NCI-H187 treated with DMSO at 0.1 percent for 48 hours (cell line): ENCODE measurements around the gene AVPR2.

ENCODE experiments used
- DNase-seq: peaks from one replicate; lab custom pipeline; 2025; lab: John Stamatoyannopoulos, UW

The AVPR2 gene

DNA sequence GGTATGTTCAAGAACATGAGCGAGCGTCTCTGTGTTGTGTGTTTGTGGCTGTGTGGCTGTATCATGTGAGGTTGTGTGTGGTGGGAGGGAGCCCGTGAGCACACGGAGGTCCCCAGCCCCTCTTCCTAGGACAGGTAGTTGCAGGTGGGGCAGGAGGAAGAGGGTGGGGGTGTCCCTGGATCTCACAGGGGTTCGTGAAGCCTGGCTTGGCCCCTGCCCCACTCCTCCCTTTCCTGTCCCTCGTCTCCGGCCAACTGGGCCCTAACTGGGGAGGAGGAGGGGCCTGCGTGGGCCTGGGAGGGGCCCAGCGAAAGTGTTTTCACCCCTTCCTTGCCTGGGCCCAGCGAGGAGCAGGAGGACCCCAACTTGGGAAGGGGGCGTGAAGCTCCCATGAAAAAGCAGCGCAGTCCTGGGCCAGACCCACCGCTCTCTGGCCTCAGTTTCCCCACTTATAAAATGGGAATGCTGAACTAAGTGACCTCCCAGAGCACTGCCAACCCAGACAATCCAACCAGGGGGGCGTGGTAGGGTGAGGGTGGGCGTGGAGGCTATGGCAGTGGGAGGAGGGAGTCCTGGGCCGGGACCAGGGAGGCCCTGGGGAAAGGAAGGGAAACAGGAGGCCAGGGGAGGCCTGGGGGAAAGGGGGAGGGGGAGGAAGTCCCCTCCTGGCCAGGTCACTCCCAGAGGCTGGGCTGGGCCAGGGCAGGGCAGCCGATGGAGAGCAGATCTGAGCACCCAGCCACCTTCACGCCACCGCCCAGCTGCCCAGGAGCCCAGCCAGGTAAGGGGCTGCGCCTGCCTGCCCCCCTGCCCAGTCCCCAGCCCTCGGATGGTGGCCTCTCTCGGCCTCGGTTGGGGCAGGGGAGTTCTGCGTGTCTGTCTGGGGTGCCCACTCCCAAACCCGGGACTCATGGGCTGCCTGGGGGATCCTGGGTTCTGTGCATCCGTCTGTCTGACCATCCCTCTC lies at the start of gene AVPR2:
TSS of gene AVPR2 (plus strand) at position 683 of the 967 bp plus-strand sequence. CDS start 473 bp downstream, outside the sequence.
- no peak for DNase-seq

- DNase-seq, result no peak
These were observed 49.8 kb upstream of the AVPR2 start for GRCh38 chrX:153854702-153855101.

DNA sequence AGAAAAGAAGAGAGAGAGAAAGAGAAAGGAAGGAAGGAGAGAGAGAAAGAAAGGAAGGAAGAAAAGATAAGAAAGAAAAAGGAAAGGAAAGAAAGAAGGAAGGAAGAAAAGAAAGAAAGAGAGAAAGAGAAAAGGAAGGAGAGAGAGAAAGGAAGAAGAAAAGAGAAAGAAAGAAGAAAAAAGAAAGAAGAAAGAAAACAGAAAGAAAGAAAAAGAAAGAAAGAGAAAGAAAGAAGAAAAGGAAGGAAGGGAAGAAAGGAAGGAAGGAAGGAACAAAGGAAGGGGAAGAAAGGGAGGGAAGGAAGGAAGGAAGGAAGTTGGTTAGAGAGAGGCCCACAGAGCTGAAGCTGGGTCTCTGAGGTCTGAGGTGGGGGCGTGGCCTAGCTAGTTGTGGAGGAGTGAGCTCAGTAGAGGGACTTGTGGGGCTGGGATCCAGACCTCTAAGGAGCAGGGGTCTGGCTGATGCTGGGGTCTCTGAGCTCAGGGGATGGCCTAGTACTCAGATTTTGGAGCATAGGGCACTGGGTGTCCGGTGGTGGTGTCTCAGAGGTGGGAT lies 47.0 kb upstream of the AVPR2 start:
- no peak for DNase-seq

GRCh38 chrX:153861151-153861550 lies 43.3 kb upstream of the AVPR2 start:
- no peak for DNase-seq

- no peak for DNase-seq
These were observed 42.7 kb upstream of the AVPR2 start for GRCh38 chrX:153861733-153862310.

- no peak for DNase-seq
These were observed 41.9 kb upstream of the AVPR2 start for GRCh38 chrX:153862369-153863250.

- no peak for DNase-seq
These were observed 41.1 kb upstream of the AVPR2 start for GRCh38 chrX:153863251-153863991.

GRCh38 chrX:153864101-153864500 lies 40.4 kb upstream of the AVPR2 start:
- no peak for DNase-seq

DNA sequence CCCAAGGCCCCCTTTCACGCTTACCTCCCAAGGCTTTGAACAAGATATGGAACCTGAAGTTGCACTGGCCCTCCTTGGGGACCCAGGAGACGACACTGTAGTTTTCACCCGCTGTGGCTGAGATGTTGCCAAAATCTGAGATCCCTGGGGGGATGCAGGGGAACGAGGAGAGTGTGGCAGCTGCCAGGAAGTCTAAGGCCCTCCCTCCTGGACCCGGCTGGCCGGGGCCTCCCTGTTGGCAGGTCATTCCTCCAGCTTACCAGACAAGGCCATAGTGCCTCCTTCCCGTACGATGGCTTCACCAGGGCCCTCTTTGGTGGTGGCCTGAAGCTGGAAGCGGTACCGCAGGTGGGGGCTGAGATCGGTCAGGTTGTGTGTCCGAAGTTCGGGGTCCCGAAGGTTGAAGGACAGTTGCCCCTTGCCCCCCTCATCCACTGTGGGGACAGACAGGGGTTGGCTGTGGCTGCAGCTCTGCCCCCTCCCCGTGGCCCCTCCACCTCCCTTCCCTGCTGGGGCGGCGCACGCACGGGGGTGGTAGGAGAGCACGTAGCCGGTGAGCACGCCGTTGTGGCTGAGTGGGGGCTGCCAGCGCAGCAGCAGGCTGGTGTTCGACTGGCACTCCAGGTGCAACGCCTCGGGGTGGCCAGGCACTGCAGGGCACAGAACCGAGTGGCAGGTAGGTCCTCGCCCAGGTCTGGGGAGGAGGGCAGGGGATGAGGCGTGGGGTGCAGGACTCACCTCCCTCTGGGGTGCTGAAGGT lies 39.7 kb upstream of the AVPR2 start:
- DNase-seq, result no peak

GRCh38 chrX:153865321-153865580 lies 39.2 kb upstream of the AVPR2 start:
- DNase-seq, result no peak

DNA sequence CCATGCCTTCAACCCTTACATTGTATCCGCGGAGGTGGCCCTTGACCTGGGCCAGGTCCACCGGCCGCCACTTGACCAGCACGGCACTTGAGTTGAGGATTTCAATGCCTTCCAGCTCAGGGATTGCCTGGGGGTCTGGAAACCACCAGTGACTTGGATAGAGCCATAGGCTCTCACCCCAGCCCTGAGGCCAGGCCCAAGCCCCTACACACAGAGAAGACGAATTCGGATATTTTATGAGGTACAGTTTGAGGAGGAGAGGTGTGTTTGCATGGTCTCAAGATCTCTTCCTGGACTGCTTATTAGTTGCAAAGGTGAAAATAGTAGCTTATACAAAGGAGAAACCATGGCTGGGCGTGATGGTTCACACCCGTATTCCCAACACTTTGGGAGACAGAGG lies 38.8 kb upstream of the AVPR2 start:
- no peak for DNase-seq

- no peak for DNase-seq
These were observed 38.0 kb upstream of the AVPR2 start for GRCh38 chrX:153866302-153867019.

- no peak for DNase-seq
These were observed 37.3 kb upstream of the AVPR2 start for GRCh38 chrX:153867139-153867538.

- no peak for DNase-seq
These were observed 36.8 kb upstream of the AVPR2 start for GRCh38 chrX:153867671-153868070.

DNA sequence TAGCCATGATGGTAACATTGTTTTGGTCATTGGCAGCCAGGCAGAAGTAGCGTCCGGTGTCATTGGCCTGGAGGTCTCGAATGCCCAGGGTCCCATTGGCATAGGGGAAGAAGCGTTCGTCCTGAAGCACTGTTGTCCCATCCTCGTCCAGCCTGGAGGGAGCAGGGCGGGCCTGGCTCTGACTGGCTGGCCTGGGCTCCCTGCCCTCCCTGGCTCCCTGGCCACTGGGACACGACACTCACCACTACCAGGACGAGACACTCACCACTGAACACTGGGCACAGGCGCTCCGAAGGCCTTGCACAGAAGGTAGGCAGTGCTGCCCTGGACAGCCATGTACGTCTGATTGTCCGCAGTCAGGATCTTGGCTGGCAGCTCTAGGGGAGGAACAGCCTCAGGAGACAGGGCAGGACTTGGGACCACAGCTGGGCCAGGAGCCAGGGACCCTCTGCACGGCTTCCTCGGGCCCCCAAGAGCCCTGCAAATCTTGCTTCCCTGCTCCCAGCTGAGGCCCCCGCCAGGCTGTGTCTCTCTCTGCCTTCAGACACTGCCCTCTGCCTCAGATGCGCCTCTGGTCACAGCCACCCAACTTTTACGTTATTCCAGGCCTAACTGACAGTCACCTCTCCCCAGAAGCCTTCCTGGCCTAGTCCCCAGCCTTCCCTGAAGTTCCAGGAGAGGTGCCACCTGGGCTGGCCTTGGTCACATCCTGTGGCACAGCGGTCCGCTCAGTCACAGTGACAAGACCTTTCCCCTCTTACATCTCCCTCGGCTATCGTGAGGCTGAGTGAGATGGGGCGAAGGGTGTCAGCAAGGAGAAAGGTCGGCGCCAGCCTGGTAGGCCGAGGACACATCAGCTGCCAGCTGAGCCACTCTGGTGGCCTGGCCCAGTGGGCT lies 35.6 kb upstream of the AVPR2 start:
- no peak for DNase-seq

GRCh38 chrX:153869473-153870287 lies 34.8 kb upstream of the AVPR2 start:
- no peak for DNase-seq

- DNase-seq, result no peak
These were observed 34.2 kb upstream of the AVPR2 start for GRCh38 chrX:153870288-153870690.

DNA sequence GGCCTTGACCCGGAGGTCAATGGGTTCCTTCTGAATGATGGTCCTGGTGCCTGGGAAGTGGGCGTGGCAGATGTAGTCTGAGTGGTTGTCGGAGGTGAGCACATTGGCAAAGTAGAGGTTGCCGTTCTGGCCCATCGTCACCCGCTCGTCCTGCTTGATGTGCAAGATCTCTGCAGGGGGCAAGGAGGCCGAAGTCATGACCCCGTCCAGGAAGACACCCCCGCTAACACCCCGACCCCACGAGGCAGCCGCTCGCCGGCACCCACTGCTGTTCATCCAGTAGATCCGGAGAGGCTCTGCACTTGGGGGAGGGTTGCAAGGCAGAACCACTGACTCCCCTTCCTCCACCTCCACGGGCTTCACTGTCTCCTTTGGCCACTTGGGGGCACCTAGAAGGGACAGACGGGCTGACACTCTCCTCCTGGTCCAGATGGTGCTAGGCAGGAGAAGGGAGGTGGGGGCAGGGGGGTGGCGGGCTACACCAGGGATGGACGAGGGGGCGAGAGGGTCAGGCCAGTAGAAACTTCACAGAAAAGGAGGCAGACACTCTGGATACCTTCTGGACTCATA lies 33.6 kb upstream of the AVPR2 start:
- no peak for DNase-seq
